HUES48 (cell line): ENCODE data around the gene SCAF11.
"Not testable (repeated sequence)": the region's sequence is repeated elsewhere in the genome, so short reads cannot be mapped to it uniquely, and the experiment has no call there.

Experiments used
- H3K27ac ChIP-seq: one replicate; pipeline ENCODE4 v1.7.0; 2013; ENCODE audit warnings: low read depth, low read length, inconsistent platforms
- H3K27me3 ChIP-seq: 2 replicates; pipeline ENCODE4 v1.6.1; 2013; ENCODE audit warnings: mild to moderate bottlenecking, low read length; ENCODE audit not compliant: control insufficient read depth, insufficient read depth
- H3K36me3 ChIP-seq: 2 replicates; pipeline ENCODE4 v1.6.1; 2013; ENCODE audit warnings: low read length; ENCODE audit not compliant: control insufficient read depth, insufficient read depth
- H3K4me1 ChIP-seq: 2 replicates; pipeline ENCODE4 v1.6.1; 2013; ENCODE audit warnings: mild to moderate bottlenecking, low read length; ENCODE audit not compliant: control insufficient read depth, insufficient read depth
- H3K4me3 ChIP-seq: 2 replicates; pipeline ENCODE4 v1.5.1; 2013; ENCODE audit warnings: mild to moderate bottlenecking, low read depth, low read length
- H3K9ac ChIP-seq: 2 replicates; pipeline ENCODE4 v1.6.1; 2013; ENCODE audit warnings: mild to moderate bottlenecking, low read depth, low read length, moderate library complexity
- H3K9me3 ChIP-seq: 2 replicates; pipeline ENCODE4 v1.6.1; 2013; ENCODE audit warnings: low read length; ENCODE audit not compliant: control insufficient read depth, insufficient read depth

Gene SCAF11

GRCh38 chr12:46004715-46005114 lies 14.3 kb upstream of the SCAF11 start:
- Histone ChIP-seq H3K27me3 (no peaks in the 10 kb centered on the region), H3K4me3 (no peak overlapping the region), H3K27ac (no peak overlapping the region)

GRCh38 chr12:46000076-46000475 lies 9.7 kb upstream of the SCAF11 start:
- H3K36me3 ChIP-seq, H3K9me3 ChIP-seq, H3K9ac ChIP-seq, H3K27me3 ChIP-seq, H3K4me3 ChIP-seq, H3K4me1 ChIP-seq, H3K27ac ChIP-seq: not testable (repeated sequence)

More at GRCh38 chr12:46004715-46005114, 14.3 kb upstream of the SCAF11 start:
- no peak overlapping the region for H3K9ac ChIP-seq
- peaks cover under 1% of the 10 kb centered on the region; the same call in 1 of the 2 replicates for H3K9me3 ChIP-seq
- no peaks in the 10 kb centered on the region for H3K36me3 ChIP-seq
- H3K4me1 ChIP-seq = peaks cover 16% of the 10 kb centered on the region

- no peaks in the 10 kb centered on the region for H3K27me3 ChIP-seq
- H3K4me3 ChIP-seq = no peak overlapping the region
- no peak overlapping the region for H3K27ac ChIP-seq
- no peak overlapping the region for H3K9ac ChIP-seq
- no peaks in the 10 kb centered on the region for H3K36me3 ChIP-seq
- H3K4me1 ChIP-seq = 0 out of 2 replicates have a peak, but pooled peaks cover 6% of the 10 kb centered on the region
- H3K9me3 ChIP-seq = peaks cover 10% of the 10 kb centered on the region
These were observed 4.4 kb upstream of the SCAF11 start for GRCh38 chr12:45994736-45995135.

GRCh38 chr12:45991284-45992249 lies 1.2 kb upstream of the SCAF11 start:
- Histone ChIP-seq H3K9ac (peak overlapping the region; percentile 77), H3K27me3 (no peaks in the 10 kb centered on the region), H3K4me3 (peak overlapping the region; percentile 73), H3K36me3 (peaks cover 7% of the 10 kb centered on the region; the same call in 1 of the 2 replicates), H3K9me3 (no peaks in the 10 kb centered on the region), H3K27ac (peak overlapping the region; percentile 49), H3K4me1 (peaks cover 30% of the 10 kb centered on the region)

GRCh38 chr12:45989721-45990467 lies 480 bp downstream of the SCAF11 start:
- Histone ChIP-seq H3K27ac (peak overlapping the region; percentile 97), H3K4me1 (peaks cover 30% of the 10 kb centered on the region), H3K4me3 (peak overlapping the region; percentile 93), H3K36me3 (peaks cover 14% of the 10 kb centered on the region; the same call in 1 of the 2 replicates), H3K27me3 (no peaks in the 10 kb centered on the region), H3K9ac (peak overlapping the region; percentile 89), H3K9me3 (no peaks in the 10 kb centered on the region)

- Histone ChIP-seq H3K27me3 (no peaks in the 10 kb centered on the region), H3K9me3 (no peaks in the 10 kb centered on the region), H3K9ac (peak overlapping the region; percentile 89), H3K4me3 (peak overlapping the region; percentile 93), H3K36me3 (peaks cover 14% of the 10 kb centered on the region; the same call in 1 of the 2 replicates), H3K4me1 (peaks cover 30% of the 10 kb centered on the region), H3K27ac (peak overlapping the region; percentile 97)
These were observed 1.1 kb downstream of the SCAF11 start for GRCh38 chr12:45989287-45989686.

- Histone ChIP-seq H3K27ac (no peak overlapping the region), H3K36me3 (peaks cover 14% of the 10 kb centered on the region; the same call in 1 of the 2 replicates), H3K4me1 (peaks cover 30% of the 10 kb centered on the region), H3K9ac (no peak overlapping the region), H3K9me3 (no peaks in the 10 kb centered on the region), H3K27me3 (no peaks in the 10 kb centered on the region), H3K4me3 (peak overlapping the region; percentile 93)
These were observed 2.1 kb downstream of the SCAF11 start for GRCh38 chr12:45988264-45988663.

- H3K36me3 ChIP-seq = peaks cover 14% of the 10 kb centered on the region; the same call in 1 of the 2 replicates
- H3K27ac ChIP-seq = no peak overlapping the region
- H3K9ac ChIP-seq = no peak overlapping the region
- peaks cover 30% of the 10 kb centered on the region for H3K4me1 ChIP-seq
- no peak overlapping the region for H3K4me3 ChIP-seq
- no peaks in the 10 kb centered on the region for H3K27me3 ChIP-seq
- H3K9me3 ChIP-seq = no peaks in the 10 kb centered on the region
These were observed 3.0 kb downstream of the SCAF11 start for GRCh38 chr12:45987340-45987727.

- Histone ChIP-seq H3K27ac (no peak overlapping the region), H3K4me1 (peaks cover 30% of the 10 kb centered on the region), H3K27me3 (no peaks in the 10 kb centered on the region), H3K36me3 (peaks cover 14% of the 10 kb centered on the region; the same call in 1 of the 2 replicates), H3K4me3 (no peak overlapping the region), H3K9me3 (no peaks in the 10 kb centered on the region), H3K9ac (no peak overlapping the region)
These were observed 3.6 kb downstream of the SCAF11 start for GRCh38 chr12:45986641-45987339.

GRCh38 chr12:45981075-45981837 lies 9.1 kb downstream of the SCAF11 start:
- H3K36me3 ChIP-seq = peaks cover 7% of the 10 kb centered on the region; the same call in 1 of the 2 replicates

More at GRCh38 chr12:45981075-45981837, 9.1 kb downstream of the SCAF11 start:
- no peak overlapping the region for H3K27ac ChIP-seq
- H3K9me3 ChIP-seq = no peaks in the 10 kb centered on the region
- no peak overlapping the region for H3K9ac ChIP-seq
- peaks cover 15% of the 10 kb centered on the region for H3K4me1 ChIP-seq
- H3K27me3 ChIP-seq = no peaks in the 10 kb centered on the region
- H3K4me3 ChIP-seq = no peak overlapping the region
